Common myeloid progenitor, CD34-positive (primary cell): ENCODE results near the gene TNRC18.
"Not testable (repeated sequence)": the region's sequence is repeated elsewhere in the genome, so short reads cannot be mapped to it uniquely, and the experiment has no call there.

ENCODE experiments used
- CTCF ChIA-PET: fragments of 350-600 bp; sonication (Branson Sonifier 250); formaldehyde crosslinking; loops from one replicate; lab custom pipeline; 2021; ENCODE audit warnings: antibody characterized with exemption; lab: Charles Lee
- POLR2A ChIA-PET: fragments of 350-600 bp; sonication (Branson Sonifier 250); formaldehyde crosslinking; loops from one replicate; lab custom pipeline; 2021; ENCODE audit warnings: antibody characterized with exemption; lab: Charles Lee
- DNase-seq, 3 donors: peaks; one replicate each; pipeline versions ENCODE4 v3.0.0 to v3.0.0-alpha.2; 2013
- H3K27ac ChIP-seq, 2 experiments: 1 replicate in 1 of 2; 2 replicates in 1 of 2; pipeline ENCODE4 v1.7.0; 2013; ENCODE audit warnings: inconsistent platforms in 2 of 2, low read length in 2 of 2, mild to moderate bottlenecking in 2 of 2, low read depth in 1 of 2, moderate library complexity in 1 of 2; ENCODE audit not compliant: severe bottlenecking in 2 of 2, insufficient read depth in 1 of 2, poor library complexity in 1 of 2
- H3K27me3 ChIP-seq, 5 experiments: replicated peaks in 2 of 5; 1 replicate in 3 of 5; 2 replicates in 2 of 5; pipeline versions ENCODE4 v1.6.1 to v1.7.0; 2013; ENCODE audit warnings: low read length in 4 of 5, mild to moderate bottlenecking in 2 of 5, moderate library complexity in 2 of 5, inconsistent platforms in 1 of 5; ENCODE audit not compliant: insufficient read depth in 5 of 5, control insufficient read depth in 4 of 5
- H3K36me3 ChIP-seq, 4 experiments: 1 replicate in 2 of 4; 2 replicates in 2 of 4; pipeline versions ENCODE4 v1.6.1 to v1.7.0; 2013; ENCODE audit warnings: low read length in 3 of 4, control low read depth in 1 of 4, mild to moderate bottlenecking in 1 of 4; ENCODE audit not compliant: control insufficient read depth in 4 of 4, insufficient read depth in 4 of 4
- H3K4me1 ChIP-seq, 4 experiments: 1 replicate in 3 of 4; 2 replicates in 1 of 4; pipeline versions ENCODE4 v1.6.1 to v1.7.1; 2013; ENCODE audit warnings: low read length in 3 of 4, mild to moderate bottlenecking in 3 of 4, control low read depth in 1 of 4, inconsistent platforms in 1 of 4, moderate library complexity in 1 of 4; ENCODE audit not compliant: control insufficient read depth in 4 of 4, insufficient read depth in 4 of 4; ENCODE audit errors: control extremely low read depth in 1 of 4
- H3K4me3 ChIP-seq, 7 experiments: 1 replicate in 4 of 7; 2 replicates in 3 of 7; pipeline versions ENCODE4 v1.5.1 to v1.7.0; 2013; ENCODE audit warnings: mild to moderate bottlenecking in 7 of 7, low read length in 6 of 7, moderate library complexity in 6 of 7, inconsistent platforms in 2 of 7, low read depth in 2 of 7, control low read depth in 1 of 7; ENCODE audit not compliant: insufficient read depth in 4 of 7, control insufficient read depth in 1 of 7; ENCODE audit errors: extremely low read depth in 1 of 7
- H3K9me3 ChIP-seq, 5 experiments: 1 replicate in 4 of 5; 2 replicates in 1 of 5; pipeline versions ENCODE4 v1.6.1 to v1.7.1; 2013; ENCODE audit warnings: low read length in 4 of 5, mild to moderate bottlenecking in 2 of 5, inconsistent platforms in 1 of 5, low read depth in 1 of 5, moderate library complexity in 1 of 5; ENCODE audit not compliant: control insufficient read depth in 4 of 5, insufficient read depth in 2 of 5; ENCODE audit errors: control extremely low read depth in 1 of 5
- WGBS: methylation state at CpG from one replicate; pipeline ENCODE4 v1.1.5; 2013; ENCODE audit not compliant: insufficient coverage; 5-methylcytosine and 5-hydroxymethylcytosine counted together

Gene TNRC18

DNA sequence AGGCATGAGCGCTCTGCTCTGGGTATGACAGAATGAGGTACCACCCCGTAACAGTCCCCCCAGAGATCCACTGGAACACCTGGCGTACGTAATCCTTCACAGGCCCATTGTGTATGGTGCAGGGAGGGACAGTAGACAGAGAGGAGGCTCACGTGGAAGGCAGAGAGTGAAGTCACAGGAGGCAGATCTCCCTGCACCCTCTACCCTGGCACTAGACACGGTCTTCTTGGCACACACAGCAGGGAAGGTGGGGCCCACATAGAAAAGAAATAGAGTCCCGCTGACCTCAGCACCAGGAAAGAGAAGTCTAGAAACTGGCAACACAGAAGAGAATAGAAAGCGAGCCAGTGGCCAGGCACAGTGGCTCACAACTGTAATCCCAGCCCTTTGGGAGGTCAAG, 89.0 kb downstream of the TNRC18 start:
- Histone ChIP-seq H3K36me3 (peaks cover 22 to 93% (median 63%) of the 10 kb centered on the region in 4 experiments), H3K27ac (no peak overlapping the region), H3K4me3 (no peak overlapping the region), H3K4me1 (peaks cover 4 to 21% (median 15%) of the 10 kb centered on the region in 4 experiments), H3K27me3 (no peaks in the 10 kb centered on the region), H3K9me3 (peaks cover 0 to 11% (median 3%) of the 10 kb centered on the region in 5 experiments)
- CTCF ChIA-PET, result no interaction called here
- POLR2A ChIA-PET, result no interaction called here
- WGBS, result 95% methylated on average over 8 of the region's 8 CpGs
- DNase-seq, result no peak

DNA sequence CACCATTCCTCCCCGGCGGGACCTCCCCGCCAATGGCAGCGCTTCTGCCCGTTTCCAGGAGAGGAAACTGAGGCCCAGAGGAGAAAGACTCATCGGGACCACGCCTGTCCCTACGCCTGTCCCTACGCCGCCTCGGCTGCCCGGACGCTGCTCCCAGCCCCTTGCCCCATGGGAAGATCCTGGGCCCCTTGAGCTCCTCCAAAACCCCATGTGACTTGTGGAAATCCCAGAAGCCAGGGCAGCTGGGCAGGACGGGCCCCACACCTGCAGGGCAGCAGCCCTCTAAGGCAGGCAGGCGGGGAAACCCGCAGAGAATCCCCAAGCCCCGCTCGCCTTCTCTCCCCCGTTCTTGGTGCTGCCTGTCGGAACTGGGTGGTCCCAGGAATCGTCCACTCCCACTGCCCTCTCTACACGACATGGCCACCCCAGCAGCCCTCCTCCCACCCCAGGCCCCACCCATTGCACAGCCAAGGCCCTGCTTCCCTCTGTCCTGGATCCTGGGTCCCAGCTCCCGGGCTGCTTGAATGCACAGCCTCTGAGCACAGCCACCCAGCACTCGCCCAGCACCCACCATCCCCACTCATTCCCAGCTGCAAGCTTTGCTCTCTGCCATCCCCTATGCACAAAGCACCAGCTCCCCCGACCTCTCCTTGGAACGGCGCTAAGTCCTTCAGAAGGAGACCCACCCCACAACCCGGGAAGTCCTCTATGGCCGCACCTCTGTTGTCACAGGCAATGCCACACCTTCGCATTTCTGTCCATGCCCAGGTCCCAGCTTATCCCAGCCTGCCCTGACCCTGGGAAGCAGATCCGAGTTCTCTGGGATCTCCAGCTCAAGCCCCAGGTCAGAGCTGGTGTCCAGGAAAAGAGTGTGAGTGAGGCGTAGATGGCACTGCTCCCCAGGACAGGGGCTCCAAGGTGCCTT, 90.3 kb downstream of the TNRC18 start:
- Histone ChIP-seq H3K27me3 (no peaks in the 10 kb centered on the region), H3K4me1 (peaks cover 4 to 21% (median 15%) of the 10 kb centered on the region in 4 experiments), H3K36me3 (peaks cover 21 to 89% (median 58%) of the 10 kb centered on the region in 4 experiments), H3K4me3 (no peak overlapping the region), H3K9me3 (peaks cover 0 to 9% (median 3%) of the 10 kb centered on the region in 5 experiments), H3K27ac (peak overlapping the region in 1 of 2 experiments; percentile 25)
- 98% methylated on average over 27 of the region's 32 CpGs for WGBS
- ChIA-PET POLR2A (no interaction called here), CTCF (interaction anchor here (1.1 to 1.7 kb wide), 3 partner anchors 8 to 23 kb away, joined by 3 read pairs; no protein-coding TSS in a partner anchor)
- DNase-seq, result no peak

DNA sequence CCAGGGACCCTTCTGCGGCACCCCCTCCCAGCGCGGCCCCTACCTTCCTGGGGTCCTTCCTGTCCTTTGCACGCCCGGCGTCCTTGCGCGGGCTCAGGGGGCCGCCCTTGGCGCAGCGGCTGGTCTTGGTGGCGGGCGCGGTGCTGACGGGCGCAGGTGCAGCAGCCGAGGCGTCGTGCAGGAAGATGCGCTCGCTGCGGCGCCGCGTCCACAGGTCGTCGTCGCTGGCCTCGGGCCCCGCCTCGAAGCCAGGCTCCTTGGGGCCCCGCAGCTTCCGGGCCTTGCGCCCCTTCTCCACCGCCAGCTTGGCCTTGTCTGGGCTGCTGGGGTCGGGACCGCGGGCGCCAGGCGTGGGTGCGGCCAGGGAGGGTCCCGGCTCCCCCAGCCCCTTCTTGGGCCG, 91.1 kb downstream of the TNRC18 start:
- CTCF ChIA-PET, result interaction anchor here (1.7 kb wide), 1 partner anchor 9 kb away, joined by 3 read pairs; no protein-coding TSS in a partner anchor

DNA sequence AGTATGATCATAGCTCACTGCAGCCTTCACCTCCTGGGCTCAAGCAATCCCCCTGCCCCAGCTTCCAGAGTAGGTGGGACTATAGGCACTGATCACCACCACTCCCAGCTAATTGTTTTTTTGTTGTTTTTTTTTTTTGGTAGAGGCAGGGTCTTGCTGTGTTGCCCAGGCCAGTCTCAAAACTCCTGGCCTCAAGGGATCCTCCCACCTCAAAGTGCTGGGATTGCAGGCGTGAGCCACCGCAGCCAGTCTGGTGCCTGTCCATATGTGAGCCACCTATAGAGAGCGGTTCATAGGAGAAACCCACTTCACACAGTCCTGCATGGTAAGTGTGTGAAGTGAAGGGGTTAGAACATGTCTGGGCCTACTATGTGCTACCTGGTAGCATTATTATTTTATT, 93.3 kb downstream of the TNRC18 start:
- WGBS, result no CpG with 5 or more reads among the region's 3 CpGs
- Histone ChIP-seq H3K4me3 (no peak overlapping the region), H3K27ac (no peak overlapping the region), H3K36me3 (peaks cover 22 to 80% (median 53%) of the 10 kb centered on the region in 4 experiments), H3K27me3 (no peaks in the 10 kb centered on the region), H3K9me3 (no peaks in the 10 kb centered on the region), H3K4me1 (peaks cover 4 to 21% (median 16%) of the 10 kb centered on the region in 4 experiments)
- ChIA-PET POLR2A (no interaction called here), CTCF (no interaction called here)
- DNase-seq, result no peak

More for the DNA sequence above, 91.1 kb downstream of the TNRC18 start:
- Histone ChIP-seq H3K4me3 (no peak overlapping the region), H3K27me3 (no peaks in the 10 kb centered on the region), H3K27ac (no peak overlapping the region), H3K36me3 (peaks cover 18 to 86% (median 55%) of the 10 kb centered on the region in 4 experiments), H3K9me3 (peaks cover 0 to 7% (median 3%) of the 10 kb centered on the region in 5 experiments), H3K4me1 (peaks cover 4 to 21% (median 16%) of the 10 kb centered on the region in 4 experiments)
- no peak for DNase-seq
- WGBS, result 96% methylated on average over 33 of the region's 43 CpGs
- POLR2A ChIA-PET, result no interaction called here

DNA sequence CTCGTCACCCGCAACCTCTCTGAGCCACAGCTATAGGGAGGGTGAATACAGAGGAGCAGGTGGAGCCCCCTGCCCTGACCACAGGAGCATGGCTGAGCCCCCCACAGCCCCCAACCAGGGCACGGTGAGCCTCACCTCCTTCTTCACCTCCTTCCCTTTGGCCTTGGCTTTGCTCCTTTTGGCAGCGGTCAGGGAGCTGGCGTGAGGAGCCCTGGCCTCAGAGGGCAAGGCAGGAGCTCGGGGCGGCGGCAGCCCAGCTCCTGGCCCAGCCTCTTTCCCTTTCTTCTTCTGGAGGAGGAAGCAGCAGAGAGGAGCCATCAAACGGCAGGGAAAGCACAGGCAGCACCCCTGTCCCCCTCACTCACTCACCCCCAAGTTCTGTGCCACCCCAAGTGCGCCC, 98.7 kb downstream of the TNRC18 start:
- Histone ChIP-seq H3K4me1 (peaks cover 0 to 3% (median 0%) of the 10 kb centered on the region in 4 experiments), H3K36me3 (peaks cover 10 to 82% (median 45%) of the 10 kb centered on the region in 4 experiments), H3K9me3 (peaks cover 0 to 13% (median 8%) of the 10 kb centered on the region in 5 experiments), H3K27me3 (no peaks in the 10 kb centered on the region), H3K27ac (no peak overlapping the region), H3K4me3 (no peak overlapping the region)
- DNase-seq, result no peak
- WGBS, result 95% methylated on average over 8 of the region's 10 CpGs
- CTCF ChIA-PET, result no interaction called here
- POLR2A ChIA-PET, result no interaction called here

DNA sequence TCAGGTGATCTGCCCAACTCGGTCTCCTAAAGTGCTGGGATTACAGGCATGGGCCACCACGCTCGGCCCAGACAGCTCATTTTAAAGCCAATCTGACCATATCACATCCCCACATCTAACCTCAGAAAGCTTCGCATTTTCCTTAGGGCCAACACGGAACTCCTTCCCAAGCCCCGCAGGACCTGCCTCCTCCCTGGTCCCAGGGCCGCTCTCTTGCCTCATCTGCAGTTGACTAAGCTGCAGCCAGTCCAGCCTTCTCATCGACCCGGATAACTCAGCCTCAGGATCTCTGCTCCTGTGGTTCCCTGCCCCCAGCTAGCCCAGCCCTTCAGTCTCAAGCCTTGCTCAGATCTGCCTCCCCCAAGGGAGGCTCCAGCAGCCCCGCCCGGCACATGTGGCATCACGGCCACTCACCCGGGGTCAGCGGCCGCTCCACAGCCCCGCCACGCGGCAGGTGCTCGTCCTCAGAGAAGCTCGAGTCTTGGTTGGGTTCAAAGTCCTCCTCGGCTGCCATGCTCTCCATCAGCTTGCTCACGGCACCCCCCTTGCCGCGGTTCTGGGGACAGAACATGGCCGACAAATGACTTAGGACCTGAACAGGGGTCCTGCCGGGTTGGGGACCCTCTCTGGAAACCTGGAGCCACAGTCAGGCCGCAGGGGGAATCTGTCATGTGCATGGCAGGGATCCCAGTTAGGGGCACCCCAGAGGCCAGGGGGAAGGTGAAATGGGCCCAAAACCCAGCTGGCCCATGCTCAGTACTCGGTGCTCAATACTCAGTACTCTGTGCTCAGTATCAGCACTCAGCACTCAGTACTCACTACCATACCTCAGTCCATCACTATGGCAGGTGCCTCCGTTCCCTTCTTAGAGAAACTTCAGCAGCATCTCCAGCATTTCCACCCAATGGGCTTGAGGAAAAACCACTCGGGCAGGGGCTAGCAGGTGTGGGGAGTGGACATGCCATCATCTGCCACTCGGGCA, 99.5 kb downstream of the TNRC18 start:
- CTCF ChIA-PET, H3K4me3 ChIP-seq, H3K4me1 ChIP-seq, DNase-seq, H3K27me3 ChIP-seq, H3K27ac ChIP-seq, POLR2A ChIA-PET: not testable (repeated sequence)
- peaks cover 6 to 86% (median 47%) of the 10 kb centered on the region in 4 experiments for H3K36me3 ChIP-seq
- WGBS, result 97% methylated on average over 24 of the region's 31 CpGs
- H3K9me3 ChIP-seq, result peaks cover 0 to 18% (median 15%) of the 10 kb centered on the region in 5 experiments
